GM18517 (cell line): Measurements from ENCODE around the gene EGR2.
A peak's percentile ranks its signal among the peaks of the same experiment; 100 is the strongest.

Experiments
- ATAC-seq: cut with Tn5 transposase; IDR thresholded peaks from one replicate; pipeline ENCODE4 v1.9.1; 2021; ENCODE audit warnings: mild to moderate bottlenecking, moderate library complexity; ENCODE audit not compliant: unreplicated experiment

The EGR2 gene

GRCh38 chr10:62818426-62819011, 2.4 kb upstream of the EGR2 start:
- no peak for ATAC-seq

GRCh38 chr10:62817766-62818425, 1.7 kb upstream of the EGR2 start:
- peak; percentile 34 for ATAC-seq

GRCh38 chr10:62817121-62817765, 1.1 kb upstream of the EGR2 start:
- no peak for ATAC-seq

- ATAC-seq, result no peak
Measured at GRCh38 chr10:62816076-62816330, 163 bp downstream of the EGR2 start.

GRCh38 chr10:62815381-62816075, 638 bp downstream of the EGR2 start:
- ATAC-seq, result no peak

GRCh38 chr10:62814756-62815380, 1.3 kb downstream of the EGR2 start:
- ATAC-seq, result no peak

GRCh38 chr10:62813981-62814380, 2.2 kb downstream of the EGR2 start:
- ATAC-seq, result no peak

GRCh38 chr10:62813453-62813852, 2.7 kb downstream of the EGR2 start:
- ATAC-seq, result no peak

- no peak for ATAC-seq
Measured at GRCh38 chr10:62812672-62813439, 3.3 kb downstream of the EGR2 start.

GRCh38 chr10:62811159-62811875, 4.8 kb downstream of the EGR2 start:
- peak; percentile 51 for ATAC-seq

GRCh38 chr10:62810156-62810902, 5.8 kb downstream of the EGR2 start:
- ATAC-seq, result no peak

- ATAC-seq, result no peak
Measured at GRCh38 chr10:62806251-62806650, 9.9 kb downstream of the EGR2 start.

- no peak for ATAC-seq
Measured at GRCh38 chr10:62805231-62806099, 10.7 kb downstream of the EGR2 start.

GRCh38 chr10:62804356-62805230, 11.6 kb downstream of the EGR2 start, which contains the start of gene ADO:
Gene ADO (plus strand): TSS chr10:62804720. CDS start chr10:62805060, 340 bp downstream.
- peak; percentile 83 for ATAC-seq

GRCh38 chr10:62803724-62804355, 12.3 kb downstream of the EGR2 start:
- no peak for ATAC-seq

- no peak for ATAC-seq
Measured at GRCh38 chr10:62801871-62802270, 14.3 kb downstream of the EGR2 start.

GRCh38 chr10:62796896-62797295, 19.3 kb downstream of the EGR2 start:
- no peak for ATAC-seq
